KMS-11 (cell line): ENCODE measurements around the gene TMEM18.

Experiments used
- H2AFZ ChIP-seq: fragments of 200-600 bp; sonication (generic); 2 replicates; pipeline ENCODE4 v1.6.1; 2016; ENCODE audit warnings: antibody characterized with exemption, mixed run types, low read depth
- H3K27ac ChIP-seq: fragments of 200-600 bp; sonication (generic); 2 replicates; pipeline ENCODE4 v1.6.1; 2016; ENCODE audit warnings: mild to moderate bottlenecking, mixed run types
- H3K27me3 ChIP-seq: fragments of 200-600 bp; sonication (generic); 2 replicates; pipeline ENCODE4 v1.6.1; 2017; ENCODE audit warnings: mild to moderate bottlenecking, low read depth, mixed run types, moderate library complexity; ENCODE audit not compliant: insufficient read depth
- H3K36me3 ChIP-seq: fragments of 200-600 bp; sonication (generic); 2 replicates; pipeline ENCODE4 v1.6.1; 2017; ENCODE audit warnings: mild to moderate bottlenecking, mixed run types; ENCODE audit not compliant: insufficient read depth
- H3K4me1 ChIP-seq: fragments of 200-600 bp; sonication (generic); 2 replicates; pipeline ENCODE4 v1.6.1; 2016; ENCODE audit warnings: mild to moderate bottlenecking, low read depth, mixed run types; ENCODE audit not compliant: poor library complexity, severe bottlenecking
- H3K4me2 ChIP-seq: fragments of 200-600 bp; sonication (generic); 2 replicates; pipeline ENCODE4 v1.7.0; 2016; ENCODE audit warnings: mild to moderate bottlenecking, mixed run types
- H3K4me3 ChIP-seq: fragments of 200-600 bp; sonication (generic); IDR thresholded peaks from 2 replicates; pipeline ENCODE4 v1.6.1; 2017; ENCODE audit warnings: low read depth, low read length, mixed read lengths; ENCODE audit not compliant: insufficient read depth
- H3K79me2 ChIP-seq: fragments of 200-600 bp; sonication (generic); 2 replicates; pipeline ENCODE4 v1.6.1; 2016; ENCODE audit warnings: low read depth, mixed run types; ENCODE audit not compliant: insufficient read depth
- H3K9ac ChIP-seq: fragments of 200-600 bp; sonication (generic); 2 replicates; pipeline ENCODE4 v1.6.1; 2016; ENCODE audit warnings: mild to moderate bottlenecking, mixed run types
- H4K20me1 ChIP-seq: fragments of 200-600 bp; sonication (generic); 2 replicates; pipeline ENCODE4 v1.6.1; 2016; ENCODE audit warnings: mild to moderate bottlenecking, mixed run types; ENCODE audit not compliant: insufficient read depth
- CTCF ChIP-seq: fragments of 200-600 bp; sonication (generic); conservative IDR thresholded peaks from 2 replicates; pipeline ENCODE4 v1.6.1; 2017; ENCODE audit warnings: low read depth, mild to moderate bottlenecking, antibody characterized with exemption, low read length, moderate library complexity, mixed read lengths

Gene TMEM18

GRCh38 chr2:655626-656025 is 21.6 kb downstream of the TMEM18 start:
- Histone ChIP-seq H3K36me3 (no peaks in the 10 kb centered on the region), H3K9ac (no peak overlapping the region), H3K27ac (no peak overlapping the region), H3K27me3 (no peaks in the 10 kb centered on the region), H3K4me2 (no peak overlapping the region), H3K4me1 (no peaks in the 10 kb centered on the region), H4K20me1 (no peaks in the 10 kb centered on the region), H3K79me2 (no peaks in the 10 kb centered on the region), H2AFZ (no peak overlapping the region), H3K4me3 (no peak overlapping the region)
- no peak for TF ChIP-seq CTCF

- no peak for TF ChIP-seq CTCF
- no peaks in the 10 kb centered on the region for H3K79me2 ChIP-seq
- no peak overlapping the region for H3K4me2 ChIP-seq
These were observed 22.3 kb downstream of the TMEM18 start for GRCh38 chr2:654896-655295.

DNA sequence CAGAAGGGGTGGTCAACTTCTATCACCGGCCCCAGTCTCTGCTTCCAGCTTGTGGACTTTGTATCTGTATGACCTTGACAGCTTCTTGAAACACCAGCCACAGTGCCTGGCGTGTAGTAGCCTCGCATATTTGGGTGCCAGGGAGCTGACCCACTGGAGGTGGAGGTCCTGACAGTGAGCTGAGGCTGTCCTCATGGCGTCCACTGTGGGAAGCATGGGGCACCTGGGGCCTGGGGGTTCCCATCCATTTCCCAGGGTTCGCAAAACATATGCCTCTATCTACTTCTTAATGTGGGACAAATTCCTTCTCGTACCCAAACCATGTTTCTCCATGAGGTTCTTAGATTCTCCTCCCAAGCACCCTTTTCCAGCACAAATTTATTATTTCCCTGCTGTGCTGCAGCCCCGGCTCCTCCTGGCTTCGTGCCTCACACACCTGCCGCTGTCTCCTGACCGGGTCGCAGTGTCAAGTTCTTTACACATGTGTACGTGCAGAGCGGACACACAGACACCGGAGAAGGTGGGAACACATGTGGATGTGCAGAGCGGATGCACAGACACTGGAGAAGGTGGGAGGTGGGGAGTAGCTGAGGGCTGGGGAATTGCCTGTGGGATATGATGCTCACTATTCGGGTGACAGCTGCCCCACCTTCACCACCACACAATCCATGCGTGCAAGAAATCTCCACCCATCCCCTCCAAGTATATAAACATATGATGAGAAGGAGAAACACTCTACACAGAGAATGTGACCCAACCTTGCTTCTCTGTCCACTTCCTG is 23.4 kb downstream of the TMEM18 start:
- Histone ChIP-seq H3K4me1 (no peaks in the 10 kb centered on the region), H3K4me3 (no peak overlapping the region), H3K79me2 (no peaks in the 10 kb centered on the region), H4K20me1 (no peaks in the 10 kb centered on the region), H3K9ac (no peak overlapping the region), H3K27me3 (no peaks in the 10 kb centered on the region), H2AFZ (no peak overlapping the region), H3K27ac (no peak overlapping the region), H3K36me3 (no peaks in the 10 kb centered on the region), H3K4me2 (no peak overlapping the region)
- TF ChIP-seq CTCF: no peak

More at GRCh38 chr2:654896-655295, 22.3 kb downstream of the TMEM18 start:
- no peak overlapping the region for H3K27ac ChIP-seq
- H3K4me1 ChIP-seq: no peaks in the 10 kb centered on the region
- no peak overlapping the region for H3K9ac ChIP-seq
- no peak overlapping the region for H2AFZ ChIP-seq
- H3K36me3 ChIP-seq: no peaks in the 10 kb centered on the region
- no peaks in the 10 kb centered on the region for H4K20me1 ChIP-seq
- H3K27me3 ChIP-seq: no peaks in the 10 kb centered on the region
- no peak overlapping the region for H3K4me3 ChIP-seq

DNA sequence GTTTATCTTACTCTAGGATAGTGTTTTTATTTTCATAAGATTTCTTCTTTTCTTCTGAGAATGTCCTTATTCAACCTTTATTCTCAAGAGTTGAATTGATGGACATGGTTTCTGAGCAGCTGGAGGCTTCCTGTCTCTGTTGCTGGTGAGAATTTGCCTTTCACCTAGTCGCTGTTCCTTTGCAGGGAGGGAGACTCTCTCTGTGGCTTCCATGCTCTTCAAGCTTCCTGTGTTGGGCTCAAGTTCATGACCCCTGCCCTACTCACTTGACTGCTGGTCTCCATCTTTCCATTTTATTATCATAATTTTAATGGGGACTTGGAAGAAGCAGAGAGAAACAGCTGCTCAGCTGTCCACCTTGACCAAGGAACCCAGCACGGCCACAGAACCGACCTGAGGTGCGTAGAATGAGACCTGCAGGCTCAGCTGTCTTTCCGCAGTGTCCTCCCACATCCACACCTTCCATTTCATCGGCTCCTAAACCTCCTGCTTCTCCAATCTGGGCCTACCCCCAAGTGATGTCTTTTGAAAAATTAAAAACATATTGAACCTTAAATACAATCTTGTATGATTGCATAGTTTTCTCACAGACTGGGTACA is 24.2 kb downstream of the TMEM18 start:
- no peak for TF ChIP-seq CTCF
- H3K4me3 ChIP-seq: no peak overlapping the region
- no peaks in the 10 kb centered on the region for H3K4me1 ChIP-seq
- no peak overlapping the region for H3K27ac ChIP-seq
- H2AFZ ChIP-seq: no peak overlapping the region
- H3K36me3 ChIP-seq: no peaks in the 10 kb centered on the region
- no peaks in the 10 kb centered on the region for H3K79me2 ChIP-seq
- H3K27me3 ChIP-seq: no peaks in the 10 kb centered on the region
- H4K20me1 ChIP-seq: no peaks in the 10 kb centered on the region
- no peak overlapping the region for H3K9ac ChIP-seq
- no peak overlapping the region for H3K4me2 ChIP-seq
